Erythroblast (primary cell): ENCODE results near the gene UBE2H.

ENCODE experiments used
- GATA1 ChIP-seq: IDR thresholded peaks from 2 replicates; pipeline ENCODE4 v1.6.1; 2011; ENCODE audit warnings: low read depth, mild to moderate bottlenecking, control low read depth, low read length, moderate library complexity
- POLR2A ChIP-seq: IDR thresholded peaks from 2 replicates; pipeline ENCODE4 v1.6.1; 2011; ENCODE audit warnings: mild to moderate bottlenecking, low read length

- TF ChIP-seq POLR2A (no peak), GATA1 (no peak)
Measured at GRCh38 chr7:129780974-129781927, 171.5 kb downstream of the UBE2H start.
